ENCODE measurements around the gene PLCB2.

GRCh38 chr15:40327457-40327856 is 19.7 kb upstream of the PLCB2 start:
- TF ChIP-seq EP300 (IDR thresholded peaks at IDR 0.05) (no peak), POLR2A (IDR thresholded peaks at IDR 0.05) (no peak), POLR2AphosphoS5 (IDR thresholded peaks at IDR 0.05) (no peak)
